Trophoblast cell (in vitro differentiated cells and primary cell): ENCODE data around the gene EPS15.
"Not testable (repeated sequence)": the region's sequence is repeated elsewhere in the genome, so short reads cannot be mapped to it uniquely, and the experiment has no call there.

Source experiments
- DNase-seq, 2 donors: peaks; one replicate each; pipeline ENCODE4 v3.0.0-alpha.2; 2016
- H2AFZ ChIP-seq: 2 replicates; pipeline ENCODE4 v1.6.1; 2013; ENCODE audit warnings: low read length, moderate library complexity, mild to moderate bottlenecking; ENCODE audit not compliant: insufficient read depth, poor library complexity
- H2AK5ac ChIP-seq: 2 replicates; pipeline ENCODE4 v1.6.1; 2013; ENCODE audit warnings: mild to moderate bottlenecking, low read length
- H2BK120ac ChIP-seq: 2 replicates; pipeline ENCODE4 v1.6.1; 2013; ENCODE audit warnings: low read length, mild to moderate bottlenecking, moderate library complexity; ENCODE audit not compliant: insufficient read depth, poor library complexity
- H2BK12ac ChIP-seq: 2 replicates; pipeline ENCODE4 v1.6.1; 2013; ENCODE audit warnings: mild to moderate bottlenecking, low read length, moderate library complexity
- H2BK5ac ChIP-seq: 2 replicates; pipeline ENCODE4 v1.6.1; 2013; ENCODE audit warnings: low read length, low read depth, moderate library complexity, mild to moderate bottlenecking; ENCODE audit not compliant: poor library complexity
- H3K14ac ChIP-seq: 2 replicates; pipeline ENCODE4 v1.6.1; 2013; ENCODE audit warnings: mild to moderate bottlenecking, low read length
- H3K18ac ChIP-seq: 2 replicates; pipeline ENCODE4 v1.6.1; 2013; ENCODE audit warnings: mild to moderate bottlenecking, low read length
- H3K23ac ChIP-seq: 2 replicates; pipeline ENCODE4 v1.6.1; 2013; ENCODE audit warnings: low read length
- H3K27ac ChIP-seq: 2 replicates; pipeline ENCODE4 v1.5.1; 2013; ENCODE audit warnings: low read depth, mild to moderate bottlenecking, inconsistent platforms, low read length, moderate library complexity
- H3K27me3 ChIP-seq: 2 replicates; pipeline ENCODE4 v1.6.1; 2013; ENCODE audit warnings: inconsistent platforms, mild to moderate bottlenecking, low read length, moderate library complexity; ENCODE audit not compliant: insufficient read depth
- H3K36me3 ChIP-seq, 2 experiments: 1 replicate in 1 of 2; 2 replicates in 1 of 2; pipeline ENCODE4 v1.6.1; 2013; ENCODE audit warnings: low read length in 2 of 2, mild to moderate bottlenecking in 2 of 2, moderate library complexity in 1 of 2; ENCODE audit not compliant: insufficient read depth in 2 of 2, control insufficient read depth in 1 of 2
- H3K4ac ChIP-seq: 2 replicates; pipeline ENCODE4 v1.6.1; 2013; ENCODE audit warnings: low read depth, mild to moderate bottlenecking, low read length, moderate library complexity
- H3K4me1 ChIP-seq, 2 experiments: 1 replicate in 1 of 2; 2 replicates in 1 of 2; pipeline ENCODE4 v1.6.1; 2013; ENCODE audit warnings: low read length in 2 of 2, mild to moderate bottlenecking in 2 of 2, moderate library complexity in 1 of 2; ENCODE audit not compliant: insufficient read depth in 2 of 2, control insufficient read depth in 1 of 2
- H3K4me2 ChIP-seq: 2 replicates; pipeline ENCODE4 v1.6.1; 2013; ENCODE audit warnings: inconsistent platforms, mild to moderate bottlenecking, low read length, moderate library complexity
- H3K4me3 ChIP-seq: 2 replicates; pipeline ENCODE4 v1.5.1; 2013; ENCODE audit warnings: mild to moderate bottlenecking, low read depth, low read length, inconsistent platforms
- H3K79me1 ChIP-seq: one replicate; pipeline ENCODE4 v1.6.1; 2013; ENCODE audit warnings: low read length
- H3K79me2 ChIP-seq: 2 replicates; pipeline ENCODE4 v1.6.1; 2013; ENCODE audit warnings: low read length, mild to moderate bottlenecking; ENCODE audit not compliant: control insufficient read depth, insufficient read depth, poor library complexity
- H3K9ac ChIP-seq: 2 replicates; pipeline ENCODE4 v1.6.1; 2013; ENCODE audit warnings: mild to moderate bottlenecking, low read length
- H3K9me3 ChIP-seq: 2 replicates; pipeline ENCODE4 v1.6.1; 2013; ENCODE audit warnings: low read depth, mild to moderate bottlenecking, control low read depth, inconsistent platforms, low read length; ENCODE audit not compliant: insufficient read depth
- H4K12ac ChIP-seq: 2 replicates; pipeline ENCODE4 v1.6.1; 2013; ENCODE audit warnings: low read depth, mild to moderate bottlenecking, low read length, moderate library complexity
- H4K8ac ChIP-seq: 2 replicates; pipeline ENCODE4 v1.6.1; 2013; ENCODE audit warnings: low read depth, mild to moderate bottlenecking, low read length, moderate library complexity
- H4K91ac ChIP-seq: one replicate; pipeline ENCODE4 v1.6.1; 2013; ENCODE audit warnings: low read depth, mild to moderate bottlenecking, low read length, moderate library complexity
- WGBS: extraction: QIAGEN DNeasy Blood & Tissue Kit; methylation state at CpG from one replicate; pipeline ENCODE4 v1.1.7; 2013; ENCODE audit warnings: missing lambda C conversion rate; ENCODE audit not compliant: insufficient read length, insufficient coverage; ENCODE audit errors: extremely low coverage; 5-methylcytosine and 5-hydroxymethylcytosine counted together

The EPS15 gene

GRCh38 chr1:51416910-51417309 is 102.2 kb downstream of the EPS15 start:
- H3K27ac ChIP-seq: no peak overlapping the region
- no peak overlapping the region for H3K18ac ChIP-seq

DNA sequence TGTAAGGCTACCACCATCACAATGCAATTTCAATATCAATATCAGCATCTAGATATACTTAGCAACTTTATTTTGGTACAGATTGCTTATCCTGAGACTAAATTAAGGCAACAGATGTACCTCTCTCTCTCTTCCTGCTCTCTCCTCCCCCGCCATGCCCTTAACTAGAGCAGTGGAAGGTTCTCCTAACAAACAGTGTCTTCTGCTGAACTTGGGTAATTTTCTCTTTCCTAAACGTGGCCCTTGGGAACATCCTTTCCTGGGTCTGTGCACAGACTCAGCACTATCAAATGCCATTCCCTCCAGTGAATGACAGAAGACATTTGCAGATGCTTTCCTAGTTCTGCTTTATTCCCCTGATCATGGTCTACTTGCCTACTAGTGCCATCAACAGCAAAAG is 103.1 kb downstream of the EPS15 start:
- H3K36me3 ChIP-seq: peaks cover 0 to 2% of the 10 kb centered on the region in 2 experiments
- no peak overlapping the region for H3K4ac ChIP-seq
- H3K18ac ChIP-seq: peak overlapping the region; percentile 14

More at GRCh38 chr1:51416910-51417309, 102.2 kb downstream of the EPS15 start:
- Histone ChIP-seq H4K91ac (no peak overlapping the region), H2BK5ac (no peak overlapping the region), H3K4ac (no peak overlapping the region), H4K8ac (no peak overlapping the region), H3K9ac (no peak overlapping the region), H3K14ac (no peak overlapping the region), H3K23ac (no peak overlapping the region), H2BK12ac (no peak overlapping the region), H4K12ac (no peak overlapping the region), H2AK5ac (no peak overlapping the region), H3K79me2 (no peaks in the 10 kb centered on the region), H3K36me3 (peaks cover 0 to 2% of the 10 kb centered on the region in 2 experiments), H3K27me3 (no peaks in the 10 kb centered on the region), H3K9me3 (no peaks in the 10 kb centered on the region), H3K4me1 (peaks cover 3 to 7% of the 10 kb centered on the region in 2 experiments), H2AFZ (no peak overlapping the region), H3K4me3 (no peak overlapping the region), H3K79me1 (peaks cover 2% of the 10 kb centered on the region), H2BK120ac (no peak overlapping the region), H3K4me2 (no peak overlapping the region)
- no peak for DNase-seq

DNA sequence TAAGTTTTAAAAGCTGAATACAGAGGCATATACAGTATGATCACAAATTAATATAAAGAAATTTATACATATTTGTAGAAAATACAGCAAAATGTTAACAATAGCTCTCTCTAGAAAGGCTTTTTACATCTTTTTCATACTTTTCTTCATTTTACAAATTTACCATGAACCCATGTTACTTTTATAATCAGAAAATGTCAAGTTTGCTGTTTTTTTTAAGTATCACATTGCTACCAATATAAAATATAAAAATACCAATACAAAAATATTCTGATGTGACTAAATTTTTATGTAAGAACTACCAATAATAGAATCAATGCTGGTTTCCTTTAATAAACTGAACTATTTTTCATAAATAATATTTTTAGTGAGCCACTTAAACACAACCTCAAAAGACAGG is 104.3 kb downstream of the EPS15 start:
- Histone ChIP-seq H4K8ac (no peak overlapping the region), H3K9ac (no peak overlapping the region), H3K23ac (no peak overlapping the region), H3K4me3 (no peak overlapping the region), H3K4me1 (peaks cover 3 to 7% of the 10 kb centered on the region in 2 experiments), H3K79me1 (peaks cover 4% of the 10 kb centered on the region), H3K14ac (no peak overlapping the region), H2AK5ac (no peak overlapping the region), H2BK5ac (no peak overlapping the region), H4K91ac (no peak overlapping the region), H2BK120ac (no peak overlapping the region), H3K18ac (no peak overlapping the region), H3K4ac (no peak overlapping the region), H4K12ac (no peak overlapping the region), H3K36me3 (peaks cover 1 to 2% of the 10 kb centered on the region in 2 experiments), H3K9me3 (no peaks in the 10 kb centered on the region), H2AFZ (no peak overlapping the region), H3K4me2 (no peak overlapping the region), H3K27ac (no peak overlapping the region), H3K27me3 (no peaks in the 10 kb centered on the region), H2BK12ac (no peak overlapping the region), H3K79me2 (no peaks in the 10 kb centered on the region)
- no peak for DNase-seq

More for the DNA sequence above, 103.1 kb downstream of the EPS15 start:
- Histone ChIP-seq H4K91ac (no peak overlapping the region), H3K9ac (no peak overlapping the region), H2AK5ac (no peak overlapping the region), H2AFZ (no peak overlapping the region), H3K4me3 (no peak overlapping the region), H3K27ac (no peak overlapping the region), H3K23ac (no peak overlapping the region), H3K4me2 (no peak overlapping the region), H3K79me1 (peaks cover 2% of the 10 kb centered on the region), H4K12ac (no peak overlapping the region), H2BK5ac (no peak overlapping the region), H2BK12ac (no peak overlapping the region), H3K9me3 (no peaks in the 10 kb centered on the region), H3K79me2 (no peaks in the 10 kb centered on the region), H4K8ac (no peak overlapping the region), H3K27me3 (no peaks in the 10 kb centered on the region), H2BK120ac (no peak overlapping the region), H3K4me1 (peaks cover 3 to 7% of the 10 kb centered on the region in 2 experiments), H3K14ac (no peak overlapping the region)
- WGBS: no CpG with 5 or more reads among the region's 2 CpGs
- DNase-seq: no peak

GRCh38 chr1:51411820-51412219 is 107.2 kb downstream of the EPS15 start:
- WGBS: no CpG with 5 or more reads among the region's 5 CpGs
- H3K23ac ChIP-seq, H3K27me3 ChIP-seq, H2AK5ac ChIP-seq, H2BK12ac ChIP-seq, H3K27ac ChIP-seq, H4K8ac ChIP-seq, H3K79me2 ChIP-seq, H3K14ac ChIP-seq, H3K4me1 ChIP-seq, H4K91ac ChIP-seq, H3K4me2 ChIP-seq, DNase-seq, H3K9me3 ChIP-seq, H4K12ac ChIP-seq, H2BK120ac ChIP-seq, H3K4ac ChIP-seq, H2AFZ ChIP-seq, H3K4me3 ChIP-seq, H2BK5ac ChIP-seq, H3K9ac ChIP-seq, H3K79me1 ChIP-seq, H3K18ac ChIP-seq: not testable (repeated sequence)
- H3K36me3 ChIP-seq: peaks cover 9 to 14% of the 10 kb centered on the region in 2 experiments
